Iris pigment epithelial cell (primary cell): Measurements from ENCODE around the gene OGFOD2.

Source experiments
- DNase-seq: peaks from one replicate; pipeline ENCODE4 v3.0.0-alpha.2; 2011; ENCODE audit warnings: low read depth

The OGFOD2 gene

DNA sequence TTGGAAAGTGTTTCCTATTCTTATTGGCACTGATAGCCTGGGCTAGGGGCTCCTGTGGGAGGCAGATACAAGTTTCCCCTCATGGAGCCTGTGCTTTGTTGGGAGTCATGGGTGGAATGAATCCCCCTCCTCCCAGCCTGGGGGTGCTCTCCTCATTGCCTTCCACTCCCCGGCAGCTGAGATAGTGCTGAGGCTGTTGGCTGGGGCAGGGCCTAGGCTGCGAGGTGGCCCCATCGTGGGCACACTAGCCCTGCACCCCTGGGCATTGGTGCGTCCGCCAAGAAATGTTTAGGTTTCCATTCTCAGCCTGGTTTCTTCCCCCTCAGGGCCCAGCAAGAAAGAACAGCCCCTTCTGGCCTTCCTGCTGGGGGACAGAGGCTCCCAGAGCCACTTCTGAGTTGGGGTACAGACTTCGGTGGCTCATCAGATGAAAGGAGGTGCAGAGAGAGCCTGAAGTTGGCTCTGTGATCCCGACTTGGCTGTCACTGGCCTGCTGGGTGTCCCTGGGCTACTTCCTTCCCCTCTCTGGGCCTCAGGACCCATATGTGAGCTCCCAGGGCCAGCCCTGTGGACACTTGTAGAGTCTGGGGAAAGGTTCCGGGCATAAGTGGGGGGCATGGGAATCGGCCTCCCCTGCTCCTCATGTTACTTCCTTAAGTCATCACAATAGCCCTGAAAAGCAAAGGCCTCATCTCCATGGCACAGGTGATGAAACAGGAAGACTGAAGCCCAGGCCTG, 2.8 kb downstream of the OGFOD2 start:
- DNase-seq, result no peak

DNA sequence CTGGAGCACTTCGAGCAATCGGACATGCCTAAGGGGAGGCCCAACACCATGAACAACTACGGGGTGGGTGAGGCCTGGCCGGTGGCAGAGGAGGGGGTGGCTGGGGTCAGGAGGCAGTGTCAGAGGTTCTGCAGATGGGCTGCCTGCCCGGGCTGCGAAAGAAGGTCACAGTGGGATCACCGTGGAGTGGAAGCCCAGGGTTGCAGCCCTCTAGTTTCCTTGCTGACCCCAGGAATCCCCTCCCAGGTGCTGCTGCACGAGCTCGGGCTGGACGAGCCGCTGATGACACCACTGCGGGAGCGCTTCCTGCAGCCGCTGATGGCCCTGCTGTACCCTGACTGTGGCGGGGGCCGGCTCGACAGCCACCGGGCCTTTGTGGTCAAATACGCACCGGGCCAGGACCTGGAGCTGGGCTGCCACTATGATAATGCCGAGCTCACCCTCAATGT, 3.5 kb downstream of the OGFOD2 start:
- DNase-seq, result no peak

DNA sequence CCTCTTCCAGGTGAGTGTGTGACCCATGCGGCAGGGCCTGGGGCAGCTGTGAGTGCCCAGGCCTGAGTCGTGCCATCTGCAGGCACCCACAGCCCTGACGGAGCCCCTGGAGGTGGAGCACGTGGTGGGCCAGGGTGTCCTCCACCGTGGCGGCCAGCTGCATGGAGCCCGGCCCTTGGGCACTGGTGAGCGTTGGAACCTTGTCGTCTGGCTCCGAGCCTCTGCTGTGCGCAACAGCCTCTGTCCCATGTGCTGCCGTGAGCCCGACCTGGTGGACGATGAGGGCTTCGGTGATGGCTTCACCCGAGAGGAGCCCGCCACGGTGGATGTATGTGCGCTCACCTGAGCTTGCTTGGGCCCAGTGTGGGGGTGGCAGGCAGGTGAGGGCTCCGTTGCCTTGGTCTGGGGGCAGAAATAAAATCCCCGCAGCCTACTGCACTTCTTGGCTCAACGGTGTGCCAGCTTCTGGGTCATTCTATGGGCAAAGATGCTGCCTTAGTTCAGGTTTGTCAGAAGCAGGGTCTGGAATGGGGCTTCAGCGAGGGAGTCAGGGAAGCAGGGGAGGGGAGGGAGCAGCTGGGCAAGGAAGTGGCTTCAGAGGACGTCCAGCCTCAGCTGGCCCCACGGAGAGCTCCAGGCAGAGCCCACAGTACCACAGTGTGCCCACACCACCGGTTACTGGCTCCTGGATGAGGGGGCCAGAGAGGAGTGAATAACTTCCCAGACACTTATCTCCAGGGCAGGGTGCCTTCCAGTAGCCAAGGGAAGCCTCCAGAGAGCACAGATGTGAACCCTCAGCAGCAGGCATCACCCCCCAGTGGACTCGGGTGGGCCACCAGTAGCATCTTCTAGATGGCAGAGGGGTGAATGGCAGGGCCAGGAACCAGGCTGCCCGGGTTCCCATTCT, 4.2 kb downstream of the OGFOD2 start:
- peak; percentile 7 for DNase-seq

DNA sequence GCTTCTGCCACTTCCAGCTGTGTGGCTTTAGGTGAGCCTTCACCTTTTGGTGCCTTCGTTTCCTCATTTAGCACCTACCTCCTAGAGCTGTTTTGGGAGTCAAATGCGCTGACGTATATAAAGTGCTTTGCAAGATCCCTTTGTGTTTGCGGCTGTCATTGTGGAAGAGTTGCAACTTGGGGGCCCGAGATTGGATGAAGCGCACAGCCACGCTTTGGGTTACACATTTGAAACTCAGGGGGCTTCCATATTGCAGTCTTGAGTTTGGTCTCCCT, 4.8 kb downstream of the OGFOD2 start:
- DNase-seq, result peak; percentile 30

DNA sequence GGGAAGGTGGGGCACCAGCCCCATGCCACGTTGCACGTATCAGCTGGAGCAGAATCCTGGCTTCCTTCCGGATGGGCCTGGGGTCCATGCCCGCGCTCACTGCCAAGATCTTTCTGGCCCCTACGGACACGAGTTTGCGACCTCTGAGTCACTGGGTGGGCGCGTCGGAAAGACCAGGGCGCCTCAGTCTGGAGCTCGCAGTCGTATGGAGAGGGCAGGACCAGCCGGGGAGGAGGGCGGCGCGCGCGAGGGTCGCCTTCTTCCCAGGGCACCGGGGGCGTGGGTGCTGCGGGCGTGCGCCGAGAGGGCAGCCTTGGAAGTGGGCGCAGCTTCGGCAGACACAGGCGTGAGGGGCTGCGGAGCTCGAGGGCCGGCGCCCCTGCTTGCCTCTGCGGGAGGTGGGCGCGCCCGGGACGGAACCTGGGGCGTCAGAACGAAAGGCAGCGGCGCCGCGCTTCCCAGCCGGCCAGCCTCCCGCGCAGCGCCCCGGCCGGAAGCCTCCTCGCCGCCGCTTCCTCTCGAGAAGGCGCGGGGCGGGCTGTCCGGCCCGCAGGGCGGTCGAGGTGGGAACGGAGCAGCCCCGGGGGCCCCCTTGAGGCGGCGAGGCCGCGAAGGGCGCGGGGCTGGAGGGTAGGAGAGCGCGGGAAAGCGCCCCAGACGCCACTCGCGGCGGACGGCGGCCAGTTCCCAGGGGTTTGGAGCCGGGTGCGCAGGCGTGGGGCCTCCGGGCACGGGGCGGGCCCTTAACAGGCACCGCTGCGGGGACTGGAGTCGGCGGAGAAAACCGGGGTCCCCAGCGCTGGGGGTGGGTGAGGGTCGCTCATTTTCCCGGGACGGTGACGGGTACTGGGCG, 5.4 kb downstream of the OGFOD2 start, which contains the start of gene ARL6IP4:
Gene ARL6IP4 (plus strand): TSS at position 499 of the 853 bp plus-strand sequence. CDS start 459 bp downstream, outside the sequence.
- peak; percentile 75 for DNase-seq

DNA sequence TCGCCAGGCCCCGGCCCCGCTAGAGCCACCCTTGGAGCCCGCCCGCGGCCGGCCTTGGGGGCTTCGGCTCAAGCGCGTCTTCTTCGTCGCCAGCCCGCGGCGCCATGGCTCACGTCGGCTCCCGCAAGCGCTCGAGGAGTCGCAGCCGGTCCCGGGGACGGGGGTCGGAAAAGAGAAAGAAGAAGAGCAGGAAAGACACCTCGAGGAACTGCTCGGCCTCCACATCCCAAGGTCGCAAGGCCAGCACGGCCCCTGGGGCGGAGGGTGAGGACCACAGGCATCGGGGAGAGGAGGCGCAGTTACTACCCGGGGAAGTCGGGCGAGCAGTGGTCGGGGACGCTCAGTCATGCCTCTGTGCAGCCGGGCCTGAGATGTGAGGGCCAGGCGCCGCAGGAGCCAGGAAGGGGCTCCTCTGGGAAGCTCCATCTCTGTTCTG, 6.0 kb downstream of the OGFOD2 start:
- peak; percentile 44 for DNase-seq

DNA sequence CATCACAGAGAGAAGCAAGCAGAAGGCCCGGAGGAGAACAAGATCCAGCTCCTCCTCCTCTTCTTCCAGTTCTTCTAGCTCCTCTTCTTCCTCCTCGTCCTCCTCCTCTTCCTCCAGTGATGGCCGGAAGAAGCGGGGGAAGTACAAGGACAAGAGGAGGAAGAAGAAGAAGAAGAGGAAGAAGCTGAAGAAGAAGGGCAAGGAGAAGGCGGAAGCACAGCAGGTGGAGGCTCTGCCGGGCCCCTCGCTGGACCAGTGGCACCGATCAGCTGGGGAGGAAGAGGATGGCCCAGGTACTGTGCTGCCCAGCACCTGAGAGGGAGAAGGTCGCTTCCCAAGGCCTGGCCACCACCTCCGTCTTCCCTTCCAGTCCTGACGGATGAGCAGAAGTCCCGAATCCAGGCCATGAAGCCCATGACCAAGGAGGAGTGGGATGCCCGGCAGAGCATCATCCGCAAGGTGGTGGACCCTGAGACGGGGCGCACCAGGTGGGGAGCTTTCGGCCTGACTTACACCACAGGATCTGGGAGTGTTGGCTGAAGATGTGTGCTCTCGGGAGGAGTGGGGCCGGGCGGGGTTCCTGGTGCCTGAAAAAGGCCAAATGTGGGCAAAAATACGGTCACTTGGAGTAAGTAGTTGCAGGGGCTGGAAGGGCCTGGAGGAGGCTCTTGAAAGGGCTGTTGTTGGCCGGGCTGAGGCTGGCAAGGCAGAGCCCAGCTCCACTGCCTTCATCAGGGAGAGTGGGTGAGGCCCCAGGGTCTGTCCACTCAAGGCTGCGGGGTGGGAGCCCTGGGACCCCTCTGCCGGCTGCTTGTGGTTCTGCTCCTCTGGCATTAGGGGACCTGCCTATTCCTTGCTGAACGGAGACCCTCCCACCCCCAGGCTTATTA, 6.8 kb downstream of the OGFOD2 start:
- DNase-seq, result no peak

DNA sequence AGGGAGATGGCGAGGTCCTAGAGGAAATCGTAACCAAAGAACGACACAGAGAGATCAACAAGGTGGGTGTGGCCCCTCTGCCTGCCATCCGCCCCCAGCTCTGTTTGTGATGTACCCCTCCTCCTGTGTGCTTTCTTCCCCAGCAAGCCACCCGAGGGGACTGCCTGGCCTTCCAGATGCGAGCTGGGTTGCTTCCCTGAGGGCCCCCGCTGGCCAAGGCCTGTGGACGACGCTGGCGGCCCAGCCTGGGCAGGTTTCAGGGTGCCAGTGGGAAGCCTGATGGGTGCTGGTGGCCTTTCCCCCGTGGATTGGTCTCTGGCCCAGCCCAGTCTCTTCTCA, 7.4 kb downstream of the OGFOD2 start:
- no peak for DNase-seq

DNA sequence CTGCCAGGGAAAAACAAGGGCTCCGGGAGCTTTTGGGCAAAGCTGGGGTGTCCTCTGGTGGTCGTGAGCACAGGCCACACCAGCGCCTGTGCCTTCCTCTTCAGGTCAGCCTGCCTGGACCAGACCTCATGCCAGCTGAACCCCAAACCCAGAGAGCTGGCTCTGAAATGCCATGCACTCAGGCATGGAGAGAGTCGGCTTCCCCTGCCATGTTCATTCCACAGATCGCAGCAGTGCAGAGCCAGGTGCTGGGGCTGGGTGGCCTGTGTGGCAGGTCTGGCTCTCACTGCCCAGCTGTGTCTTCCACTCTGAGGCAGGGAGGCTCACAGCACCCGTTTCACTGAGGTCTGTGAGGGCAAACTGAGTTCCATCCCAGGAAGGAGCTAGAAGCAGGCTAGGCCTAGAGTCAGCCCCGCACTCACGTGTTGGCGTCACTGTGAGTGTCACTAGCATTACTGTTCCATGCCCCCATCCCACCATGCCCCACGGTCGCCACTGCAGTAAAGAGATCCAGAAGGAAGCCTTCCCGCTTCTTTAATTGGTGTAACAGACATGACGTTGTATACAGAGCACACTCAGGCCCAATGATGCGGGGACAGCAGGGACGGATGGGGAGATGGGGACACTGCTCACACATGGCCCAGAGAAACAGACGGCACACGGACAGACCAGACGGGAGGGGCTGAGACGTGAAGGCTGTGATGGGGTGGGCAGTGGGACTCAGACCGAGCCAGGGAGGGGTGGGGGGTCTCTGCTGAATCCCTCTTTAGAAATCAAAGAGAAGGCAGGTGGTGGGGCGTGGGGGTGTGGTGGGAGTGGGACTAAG, 8.1 kb downstream of the OGFOD2 start:
- DNase-seq, result no peak

DNA sequence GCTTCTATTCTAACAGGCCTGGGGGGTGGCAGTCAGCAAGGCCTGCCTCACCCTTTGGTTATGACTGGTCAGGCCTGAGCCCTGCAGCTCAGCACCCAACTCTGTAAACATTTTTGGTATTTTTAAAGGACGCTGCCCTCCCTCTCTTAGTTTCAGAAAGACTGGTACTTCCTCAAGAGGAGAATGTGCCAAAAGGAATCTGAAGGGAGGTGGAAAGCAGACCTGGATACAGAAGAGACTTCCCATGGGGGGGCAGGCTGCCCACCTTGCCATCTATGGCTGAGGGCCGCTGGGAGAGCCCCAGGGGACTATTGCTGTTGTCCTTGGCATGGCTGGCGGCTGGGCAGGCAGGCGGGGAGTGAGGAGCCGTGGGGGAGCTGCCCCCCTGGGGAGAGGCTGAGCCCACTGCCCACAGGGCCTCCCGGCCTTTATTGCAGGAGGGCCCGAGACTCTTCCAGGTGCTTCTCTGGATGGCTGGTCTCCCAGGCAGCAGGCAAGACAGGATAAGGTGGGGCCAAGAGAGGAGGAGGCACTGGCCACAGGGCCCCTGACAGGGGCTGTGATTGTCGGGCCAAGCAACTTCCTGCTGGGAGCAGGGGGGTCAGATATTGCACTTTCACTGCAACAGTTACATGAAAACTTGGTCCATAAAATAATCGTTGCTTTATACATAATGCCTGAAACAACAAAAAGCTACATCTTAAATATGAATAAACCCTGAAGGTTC, 8.9 kb downstream of the OGFOD2 start:
- peak; percentile 22 for DNase-seq

DNA sequence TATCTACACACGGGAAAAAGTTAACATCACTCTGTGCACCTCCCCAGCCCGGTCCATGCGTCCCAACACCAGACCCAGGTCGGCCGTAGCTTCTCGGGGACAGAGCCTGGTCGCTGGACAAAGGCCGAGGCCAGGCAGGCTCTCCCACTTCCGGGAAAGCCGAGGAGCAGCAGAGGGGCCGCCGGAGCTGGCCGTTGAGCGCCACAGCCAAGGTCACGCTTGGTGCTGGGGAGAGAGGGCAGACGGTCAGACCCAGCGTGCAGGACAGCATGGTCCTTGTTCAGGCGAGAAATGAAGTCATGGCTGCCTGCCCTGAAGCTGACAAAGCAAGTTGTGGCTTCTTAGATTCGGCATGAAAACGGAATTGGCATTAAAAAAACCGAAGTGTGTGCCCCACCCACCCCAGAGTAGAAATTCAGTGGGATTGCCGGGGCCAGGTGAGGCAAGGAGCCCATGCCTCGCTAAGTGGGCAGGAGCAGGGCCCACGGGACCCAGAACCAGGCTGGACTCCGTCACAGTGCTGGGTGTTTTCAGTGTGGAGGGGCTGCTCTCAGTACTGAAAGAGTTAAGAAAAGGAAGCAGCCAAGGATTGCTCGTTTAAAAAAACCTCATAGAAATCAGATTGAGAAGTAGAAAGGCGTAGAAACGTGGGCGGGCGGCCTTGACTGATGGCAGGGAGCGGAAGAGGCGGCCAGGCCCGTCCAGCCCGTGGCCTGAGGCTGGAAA, 9.7 kb downstream of the OGFOD2 start:
- DNase-seq, result peak; percentile 58

DNA sequence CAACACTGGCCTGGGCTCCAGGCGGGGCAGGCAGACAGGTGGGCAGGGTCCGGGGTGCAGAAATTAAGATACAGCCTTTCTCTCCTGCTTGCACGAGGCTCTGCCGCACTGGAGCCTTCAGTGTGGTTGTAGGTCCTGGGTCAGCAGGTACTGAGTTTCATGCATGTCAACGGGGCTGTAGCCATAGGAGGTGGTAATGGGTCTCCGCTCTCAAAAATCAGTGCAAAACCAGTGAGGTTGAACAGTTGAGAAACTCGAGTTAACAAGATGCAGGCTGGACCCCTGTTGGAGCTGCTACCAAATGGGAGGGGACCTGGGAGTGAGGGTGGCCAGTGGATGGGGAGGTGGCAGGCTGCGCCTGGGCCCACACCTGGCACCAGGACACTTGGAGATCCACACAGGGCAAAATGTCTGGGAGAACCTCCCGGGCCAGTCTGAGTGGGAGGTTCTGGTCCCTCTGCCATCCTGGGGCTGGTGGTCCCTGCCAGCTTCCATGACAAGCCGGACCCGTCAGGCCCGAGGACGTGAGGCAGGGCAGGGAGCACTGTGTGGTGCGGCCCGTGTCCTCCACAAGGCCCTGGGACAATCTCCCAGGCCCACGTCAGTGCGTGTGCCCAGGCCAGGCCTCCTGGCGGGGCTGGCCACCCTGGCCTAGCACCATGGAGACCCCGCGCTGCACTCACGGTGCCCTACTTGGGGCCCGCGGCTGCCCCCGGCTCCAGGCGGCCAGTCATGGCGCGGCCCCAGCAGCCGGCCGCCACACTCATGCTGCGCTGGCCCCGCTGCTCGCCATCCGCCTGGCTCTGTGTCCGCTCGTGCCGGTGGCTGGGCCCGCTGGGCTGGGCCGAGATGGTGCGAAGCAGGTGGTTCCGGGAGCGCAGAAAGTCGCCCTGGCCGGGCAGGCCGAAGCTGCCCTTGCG, 10.6 kb downstream of the OGFOD2 start:
- DNase-seq, result no peak

DNA sequence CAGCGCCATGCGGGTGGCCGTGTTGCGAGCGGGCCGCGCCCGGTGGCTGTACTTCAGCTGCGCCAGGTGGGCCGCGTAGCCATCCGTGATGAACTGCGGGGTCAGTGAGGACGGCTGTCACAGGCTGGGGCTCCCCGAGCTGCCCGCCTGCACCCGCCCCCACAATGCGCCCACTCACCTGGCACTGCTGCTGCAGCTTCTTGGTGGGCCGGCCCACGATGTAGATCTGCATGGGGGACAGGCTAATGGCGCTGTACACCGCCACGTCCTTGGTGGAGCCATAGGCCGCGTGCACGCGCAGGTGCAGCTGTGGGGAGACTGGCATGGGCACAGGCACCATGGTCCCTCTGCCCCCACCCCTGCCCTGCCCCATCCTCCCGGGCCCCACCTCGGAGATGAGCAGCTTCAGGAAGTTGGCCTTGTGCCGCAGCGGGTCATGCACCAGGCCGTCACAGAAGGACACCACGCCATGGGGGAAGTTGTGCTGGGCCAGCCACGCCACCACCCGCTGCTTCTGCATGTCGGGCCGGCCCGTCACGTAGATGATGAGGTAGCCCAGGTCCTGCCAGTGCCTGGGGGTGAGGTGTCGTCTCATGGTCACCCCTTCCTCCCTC, 11.3 kb downstream of the OGFOD2 start:
- DNase-seq, result no peak

DNA sequence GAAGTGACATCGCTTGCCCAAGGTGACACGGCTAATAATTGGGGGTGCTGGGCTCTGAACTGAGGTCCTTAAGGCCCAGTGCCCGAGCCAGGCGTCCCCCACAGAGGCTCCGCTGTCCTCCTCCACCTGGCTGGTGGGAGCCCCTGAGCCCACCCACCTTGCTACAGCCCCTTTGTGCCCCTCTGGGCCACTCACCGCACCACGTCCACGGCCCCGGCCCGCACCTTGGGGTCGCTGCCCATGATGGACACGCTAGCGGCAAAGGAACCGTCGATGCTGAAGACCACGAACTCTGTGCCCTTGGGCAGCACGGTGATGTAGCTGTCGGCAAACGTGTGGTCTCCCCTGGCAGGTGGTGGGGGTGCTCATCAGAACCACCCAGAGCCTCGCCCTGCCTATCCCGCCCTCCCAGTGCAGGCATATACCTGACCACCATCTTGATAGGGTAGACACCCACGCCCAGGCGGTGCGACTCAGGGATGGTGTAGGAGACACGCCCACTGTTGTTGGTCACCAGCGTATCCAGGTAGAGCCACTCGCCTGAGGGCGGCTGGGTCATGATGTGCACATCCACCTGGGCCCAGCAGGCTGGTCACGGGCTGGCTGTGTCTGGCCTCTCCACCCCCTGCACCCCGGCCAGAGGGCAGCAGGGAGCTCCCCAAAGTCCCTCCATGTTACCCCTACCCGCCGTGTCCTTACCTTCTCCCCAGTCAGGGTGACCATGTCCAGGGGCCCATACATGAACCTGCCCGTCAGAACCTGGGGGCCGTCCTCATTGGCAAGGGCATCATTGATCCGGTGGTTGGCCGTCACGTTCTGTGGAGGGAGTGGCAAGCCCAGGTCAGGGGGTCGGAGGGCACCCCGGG, 12.3 kb downstream of the OGFOD2 start:
- DNase-seq, result no peak

DNA sequence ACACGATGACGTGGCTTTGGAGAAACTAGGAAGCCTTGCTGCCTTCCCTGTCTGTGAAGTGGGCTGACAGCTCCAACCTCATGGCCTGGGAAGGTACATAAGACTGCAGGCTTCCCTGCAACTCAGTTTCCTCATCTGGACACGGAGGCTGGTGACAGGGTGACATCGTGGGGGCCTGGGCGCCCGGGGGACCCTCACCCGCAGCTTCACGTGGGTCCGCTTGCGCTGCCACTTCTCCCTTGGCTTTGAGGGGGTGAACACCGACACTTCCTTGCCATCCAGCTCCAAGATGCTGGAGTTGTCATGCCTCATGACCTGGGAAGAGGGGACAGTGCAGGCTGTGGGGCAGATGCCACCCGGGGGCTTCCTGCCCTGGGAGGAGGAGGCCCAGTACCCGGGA, 13.0 kb downstream of the OGFOD2 start:
- no peak for DNase-seq

DNA sequence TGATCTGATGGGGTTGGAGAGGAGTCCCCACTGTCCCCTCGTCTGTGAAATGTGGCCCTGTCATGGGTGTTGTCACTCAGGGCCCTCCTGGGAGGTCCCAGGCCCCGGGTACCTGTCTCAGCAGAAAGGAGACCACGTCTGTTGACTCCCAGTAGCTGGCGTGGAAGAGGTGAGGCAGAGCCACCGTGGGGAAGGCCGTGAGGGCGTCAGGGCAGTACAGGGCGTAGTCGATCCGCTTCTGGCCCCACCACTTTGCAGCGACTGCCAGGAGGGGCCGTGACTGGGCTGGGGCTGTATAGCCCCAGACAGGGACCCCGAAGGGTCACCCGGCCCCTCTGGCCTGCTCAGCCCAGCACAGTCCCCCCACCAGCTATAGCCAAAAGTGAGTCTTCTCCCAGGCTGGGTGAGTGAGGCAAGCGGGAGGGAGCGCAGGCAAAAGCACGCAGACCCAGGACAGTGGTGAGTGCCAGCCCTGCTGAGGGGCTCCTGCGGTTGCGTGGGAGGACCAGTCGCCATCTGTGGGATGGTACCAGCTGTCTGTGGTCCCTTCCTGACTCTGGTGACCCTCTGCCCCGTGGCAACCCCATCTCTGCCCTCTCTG, 13.7 kb downstream of the OGFOD2 start:
- no peak for DNase-seq
